ENCODE data around the gene ST6GALNAC4.

DNA sequence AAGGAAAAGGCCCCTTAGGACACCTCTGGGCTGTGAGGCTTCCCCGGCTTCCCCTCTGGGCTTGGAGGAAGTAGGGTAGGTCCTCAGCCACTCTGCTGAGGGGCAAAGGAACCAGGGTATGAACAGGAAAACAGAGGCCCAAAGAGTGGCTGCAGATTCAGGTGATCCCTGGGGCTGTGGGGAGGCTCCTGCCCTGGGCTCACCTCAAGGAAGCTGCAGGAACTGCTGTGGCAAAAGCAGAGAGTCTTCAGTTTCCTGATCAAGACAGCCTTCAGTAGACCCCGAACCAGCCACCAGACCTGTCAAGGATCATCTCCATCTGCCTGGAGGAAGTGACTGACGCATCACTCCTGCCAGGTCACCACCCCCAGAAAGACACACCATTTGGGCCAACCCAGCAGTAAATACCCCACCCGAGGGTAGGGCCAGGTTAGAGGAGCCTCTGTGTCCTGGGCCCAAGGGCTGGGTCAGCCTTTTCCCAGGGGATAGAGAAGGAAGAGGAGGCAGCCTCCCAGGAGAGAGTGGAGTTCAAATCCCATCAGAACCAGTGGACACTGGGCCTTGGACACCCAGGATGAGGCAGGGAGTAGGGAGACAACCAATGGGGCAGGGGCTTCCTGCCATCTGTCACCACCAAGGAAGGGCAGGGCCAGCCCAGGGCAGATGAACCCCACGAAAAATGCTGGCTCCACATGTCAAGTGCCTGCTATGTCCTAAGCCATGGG is 11.7 kb downstream of the ST6GALNAC4 start:
- TF ChIP-seq, protein P1, sequence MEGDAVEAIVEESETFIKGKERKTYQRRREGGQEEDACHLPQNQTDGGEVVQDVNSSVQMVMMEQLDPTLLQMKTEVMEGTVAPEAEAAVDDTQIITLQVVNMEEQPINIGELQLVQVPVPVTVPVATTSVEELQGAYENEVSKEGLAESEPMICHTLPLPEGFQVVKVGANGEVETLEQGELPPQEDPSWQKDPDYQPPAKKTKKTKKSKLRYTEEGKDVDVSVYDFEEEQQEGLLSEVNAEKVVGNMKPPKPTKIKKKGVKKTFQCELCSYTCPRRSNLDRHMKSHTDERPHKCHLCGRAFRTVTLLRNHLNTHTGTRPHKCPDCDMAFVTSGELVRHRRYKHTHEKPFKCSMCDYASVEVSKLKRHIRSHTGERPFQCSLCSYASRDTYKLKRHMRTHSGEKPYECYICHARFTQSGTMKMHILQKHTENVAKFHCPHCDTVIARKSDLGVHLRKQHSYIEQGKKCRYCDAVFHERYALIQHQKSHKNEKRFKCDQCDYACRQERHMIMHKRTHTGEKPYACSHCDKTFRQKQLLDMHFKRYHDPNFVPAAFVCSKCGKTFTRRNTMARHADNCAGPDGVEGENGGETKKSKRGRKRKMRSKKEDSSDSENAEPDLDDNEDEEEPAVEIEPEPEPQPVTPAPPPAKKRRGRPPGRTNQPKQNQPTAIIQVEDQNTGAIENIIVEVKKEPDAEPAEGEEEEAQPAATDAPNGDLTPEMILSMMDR (IDR thresholded peaks at IDR 0.05), result peak in 1 of 6 experiments; percentile 1
- peak in 1 of 4 donors; percentile 28 for TF ChIP-seq POLR2A (IDR thresholded peaks at IDR 0.05)

Data from esophagus squamous epithelium (tissue), 4 donors.